ENCODE data around the gene LMAN1L.

Gene LMAN1L

DNA sequence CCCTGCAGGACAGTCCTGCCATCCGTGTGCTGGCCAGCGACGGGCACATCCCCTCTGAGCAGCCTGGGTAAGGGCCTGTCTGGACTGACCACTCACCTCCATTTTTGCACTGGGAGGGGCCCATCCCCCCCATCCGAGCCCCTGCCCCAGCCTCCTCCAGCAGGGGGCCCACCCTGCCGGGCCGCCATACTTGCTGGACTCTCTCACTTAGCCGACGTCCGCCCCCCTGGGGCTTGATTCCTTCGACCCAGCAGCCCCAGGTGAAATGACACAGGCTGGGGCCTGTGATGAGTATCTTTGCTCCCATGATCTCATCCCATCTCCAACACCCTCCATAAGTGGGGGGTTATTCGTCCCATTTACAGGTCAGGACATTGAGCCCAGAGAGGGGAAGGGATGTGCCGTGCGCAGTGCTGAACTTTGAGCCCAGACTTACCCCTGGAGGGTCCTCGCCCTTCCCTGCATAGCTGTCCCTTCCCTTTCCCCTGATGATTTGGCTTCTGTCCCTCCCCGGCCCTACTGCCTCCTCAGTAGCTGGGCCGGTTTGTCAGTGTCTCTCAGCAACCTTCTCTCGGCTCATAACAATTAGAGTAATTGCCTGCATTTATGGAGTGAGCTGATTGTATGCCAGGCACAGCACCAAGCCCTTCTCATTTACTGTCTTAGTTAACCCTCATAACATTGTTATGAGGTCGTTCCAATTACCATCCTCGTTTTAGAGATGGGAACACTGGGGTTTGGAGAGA is 4.2 kb downstream of the LMAN1L start:
- DNase-seq (ENCODE audit: low read depth, low spot score): no peak

DNA sequence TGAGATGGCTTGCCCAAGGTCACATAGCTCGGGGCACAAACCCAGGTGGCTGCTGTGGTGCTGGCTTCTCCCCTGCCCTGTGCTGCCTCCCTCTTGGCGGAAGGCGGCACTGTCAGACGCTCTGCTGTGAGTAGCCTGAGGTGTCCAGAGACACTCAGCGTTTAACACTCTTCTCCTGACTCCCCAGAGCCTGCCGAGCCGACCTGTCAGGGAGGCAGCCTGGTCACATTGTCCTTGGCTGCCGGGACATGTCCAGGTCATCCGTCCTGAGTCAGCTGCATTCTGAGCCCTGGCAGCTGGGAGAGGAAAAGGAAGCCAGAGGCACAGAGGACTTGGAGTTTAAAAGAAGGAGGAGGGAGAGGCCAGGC is 4.7 kb downstream of the LMAN1L start:
- DNase-seq (ENCODE audit: low read depth, low spot score): no peak

DNA sequence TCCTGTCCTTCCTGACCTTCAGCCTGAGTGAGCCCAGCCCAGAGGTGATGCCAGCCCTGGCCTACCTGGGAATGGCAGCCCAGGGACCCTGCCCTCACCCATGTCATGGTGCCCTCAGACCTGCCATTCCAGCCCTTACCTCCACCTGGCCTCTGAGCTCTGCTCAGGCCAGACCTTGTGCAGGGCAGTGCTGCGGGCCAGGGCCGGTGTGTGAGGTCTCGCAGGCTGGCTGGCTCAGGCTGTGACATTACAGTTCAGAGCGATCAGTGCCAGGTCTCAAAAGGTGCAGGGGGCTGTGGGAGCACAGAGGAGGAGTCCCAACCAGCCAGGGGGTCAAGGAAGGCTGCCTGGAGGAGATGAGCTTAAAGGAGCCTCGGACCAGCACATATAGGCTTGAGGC is 7.4 kb downstream of the LMAN1L start:
- DNase-seq (ENCODE audit: low read depth, low spot score): no peak

GRCh38 chr15:74821091-74821789 is 8.6 kb downstream of the LMAN1L start:
- DNase-seq (ENCODE audit: low read depth, low spot score): no peak

- DNase-seq (ENCODE audit: low read depth, low spot score): no peak
These were observed 9.1 kb downstream of the LMAN1L start for GRCh38 chr15:74821790-74822158.

DNA sequence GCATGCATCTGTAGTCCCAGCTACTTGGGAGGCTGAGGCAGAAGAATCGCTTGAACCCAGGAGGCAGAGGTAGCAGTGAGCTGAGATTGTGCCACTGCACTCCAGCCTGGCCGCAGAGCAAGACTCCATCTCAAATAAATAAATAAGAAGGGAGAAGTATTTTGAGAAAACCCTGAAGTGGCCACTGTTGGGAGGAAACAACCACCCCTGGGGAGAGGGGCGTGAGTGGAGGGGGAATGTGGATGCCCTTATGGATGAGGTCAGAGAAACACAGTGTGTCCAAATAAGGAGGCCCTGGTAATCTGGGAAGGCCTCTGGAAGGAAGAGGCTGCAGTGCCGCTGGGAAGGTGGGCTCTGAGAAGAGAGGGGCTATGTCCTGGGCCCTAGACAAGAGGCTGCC is 9.6 kb downstream of the LMAN1L start:
- no peak for DNase-seq (ENCODE audit: low read depth, low spot score)

DNA sequence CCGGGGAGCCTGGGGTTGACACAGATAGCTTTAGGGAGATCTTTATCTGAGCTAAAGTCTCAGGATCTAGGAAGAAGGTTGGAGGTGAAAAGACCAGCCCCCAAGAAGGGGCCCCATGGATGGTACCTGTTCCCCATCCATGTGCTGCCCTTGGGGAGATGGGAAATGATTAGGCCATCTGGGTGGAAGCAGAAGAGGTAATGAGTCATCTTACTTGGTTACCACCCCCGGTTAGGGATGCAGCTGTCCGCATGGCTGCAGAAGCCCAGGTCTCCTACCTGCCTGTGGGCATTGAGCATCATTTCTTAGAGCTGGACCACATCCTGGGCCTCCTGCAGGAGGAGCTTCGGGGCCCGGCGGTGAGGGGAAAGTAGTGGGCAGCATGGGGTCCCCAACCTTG is 10.7 kb downstream of the LMAN1L start:
- DNase-seq (ENCODE audit: low read depth, low spot score): no peak

GRCh38 chr15:74824976-74825375 is 12.3 kb downstream of the LMAN1L start:
- no peak for DNase-seq (ENCODE audit: low read depth, low spot score)

- DNase-seq (ENCODE audit: low read depth, low spot score): no peak
These were observed 13.2 kb downstream of the LMAN1L start for GRCh38 chr15:74825866-74826265.

DNA sequence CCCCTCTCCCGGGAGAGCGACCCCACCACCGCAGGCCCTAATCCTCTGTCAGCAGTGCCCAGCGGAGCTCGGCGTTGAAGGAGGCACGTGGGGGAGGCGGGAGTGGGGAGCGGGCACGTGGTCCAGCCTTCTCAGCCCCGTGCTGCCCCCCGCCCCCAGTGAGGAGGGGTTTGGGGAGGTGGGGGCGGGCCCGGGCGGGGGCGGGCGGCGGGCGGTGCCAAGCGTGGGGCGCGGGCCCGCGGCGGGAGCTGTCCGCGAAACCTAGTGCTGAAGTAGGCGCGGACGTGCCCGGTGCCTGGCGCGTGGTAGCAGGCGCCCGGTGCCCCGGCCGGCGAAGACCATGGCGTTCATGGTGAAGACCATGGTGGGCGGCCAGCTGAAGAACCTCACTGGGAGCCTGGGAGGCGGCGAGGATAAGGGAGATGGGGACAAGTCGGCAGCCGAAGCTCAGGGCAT is 13.8 kb downstream of the LMAN1L start, which contains the start of gene CPLX3:
Gene CPLX3 (plus strand): TSS at position 264 of the 456 bp plus-strand sequence. CDS start 77 bp downstream, at position 341.
- no peak for DNase-seq (ENCODE audit: low read depth, low spot score)

- DNase-seq (ENCODE audit: low read depth, low spot score): no peak
These were observed 14.3 kb downstream of the LMAN1L start for GRCh38 chr15:74826921-74827320.

GRCh38 chr15:74827614-74828013 is 15.0 kb downstream of the LMAN1L start:
- no peak for DNase-seq (ENCODE audit: low read depth, low spot score)

DNA sequence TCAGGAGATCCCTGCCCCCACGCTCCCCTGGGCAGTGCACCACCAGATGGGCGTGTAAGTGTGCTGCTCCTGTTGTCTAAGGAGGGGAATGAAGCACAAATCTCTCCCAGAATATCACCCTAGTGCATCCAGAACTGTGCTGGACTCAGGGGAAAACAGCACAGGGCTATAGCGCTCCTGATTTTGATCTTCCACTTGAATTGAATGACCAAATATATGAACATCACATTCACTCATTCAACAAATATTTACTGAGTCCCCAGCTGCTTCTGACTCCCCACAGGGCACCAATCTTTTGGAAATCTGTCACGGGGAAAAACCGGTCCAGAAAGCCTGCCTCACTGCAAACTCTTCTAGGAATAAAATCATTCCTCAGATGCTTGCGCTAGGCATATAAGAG is 16.2 kb downstream of the LMAN1L start:
- no peak for DNase-seq (ENCODE audit: low read depth, low spot score)

- DNase-seq (ENCODE audit: low read depth, low spot score): no peak
These were observed 16.9 kb downstream of the LMAN1L start for GRCh38 chr15:74829486-74829885.

DNA sequence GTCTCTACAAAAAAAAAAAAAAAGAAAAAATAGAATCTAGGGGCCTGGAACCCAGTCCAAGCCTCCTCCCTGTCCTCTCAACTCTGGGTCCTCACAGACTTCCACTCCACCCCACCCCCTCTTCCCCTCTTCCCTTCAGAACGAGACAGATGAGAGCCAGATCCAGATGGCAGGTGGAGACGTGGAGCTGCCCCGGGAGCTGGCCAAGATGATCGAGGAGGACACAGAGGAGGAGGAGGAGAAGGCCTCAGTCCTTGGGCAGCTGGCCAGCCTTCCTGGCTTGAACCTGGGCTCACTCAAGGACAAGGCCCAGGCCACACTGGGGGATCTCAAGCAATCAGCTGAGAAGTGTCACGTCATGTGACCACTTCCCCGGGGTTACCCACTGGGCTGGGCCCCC is 17.4 kb downstream of the LMAN1L start:
- no peak for DNase-seq (ENCODE audit: low read depth, low spot score)

- no peak for DNase-seq (ENCODE audit: low read depth, low spot score)
These were observed 18.2 kb downstream of the LMAN1L start for GRCh38 chr15:74830868-74831267.

DNA sequence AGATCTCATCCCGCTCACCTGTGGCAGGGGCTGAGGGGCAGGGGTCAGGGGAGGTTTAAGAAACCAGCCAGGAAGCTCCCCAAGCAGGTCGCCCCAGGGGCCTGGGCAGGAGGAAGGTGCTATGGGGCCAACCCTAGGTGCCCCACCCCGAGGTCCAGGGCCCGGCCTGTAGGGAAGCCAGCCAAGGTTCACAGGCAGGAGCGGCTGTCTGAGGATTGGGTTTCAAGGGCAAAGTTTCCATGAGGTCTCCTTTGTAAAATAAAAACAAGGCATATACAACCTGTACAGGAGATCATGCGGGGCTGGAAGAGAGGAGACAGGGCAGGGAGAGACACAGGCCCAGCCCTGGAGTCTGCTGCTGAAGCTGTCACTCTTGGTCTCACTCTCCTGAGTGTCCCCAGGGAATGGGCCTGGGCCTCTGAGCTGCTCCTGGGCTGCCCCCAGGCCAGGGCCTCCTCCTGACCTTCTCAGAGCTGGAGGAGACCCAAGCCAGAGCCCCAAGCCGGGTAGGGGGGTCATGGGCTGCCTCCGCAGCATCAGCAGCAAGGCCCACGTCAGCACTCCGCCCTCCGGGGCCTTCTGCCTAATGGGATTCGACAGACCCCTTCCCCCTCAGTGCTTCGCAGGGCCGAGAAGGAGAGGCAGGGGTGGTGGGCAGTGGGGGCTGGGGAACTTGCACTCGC is 19.3 kb downstream of the LMAN1L start:
- DNase-seq (ENCODE audit: low read depth, low spot score): no peak

DNA sequence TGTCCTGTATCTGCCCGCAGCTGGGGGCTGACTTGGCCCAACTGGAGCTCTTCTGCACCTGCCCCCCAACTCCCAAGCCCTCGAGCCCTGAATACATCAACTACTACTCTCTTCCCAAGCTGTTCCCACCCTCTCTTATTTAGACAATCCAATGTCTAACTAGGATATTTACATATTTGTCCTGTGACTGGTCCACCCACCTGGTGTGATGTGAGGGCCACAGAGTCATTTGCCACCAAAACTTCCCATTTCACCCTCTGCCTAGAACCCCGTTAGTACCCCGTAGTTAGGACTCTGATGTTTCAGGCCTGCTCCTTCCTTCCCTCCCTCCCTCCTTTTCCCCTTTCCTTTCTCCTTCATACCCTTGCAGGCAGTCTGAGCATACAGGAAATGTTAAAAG is 20.2 kb downstream of the LMAN1L start:
- no peak for DNase-seq (ENCODE audit: low read depth, low spot score)

DNA sequence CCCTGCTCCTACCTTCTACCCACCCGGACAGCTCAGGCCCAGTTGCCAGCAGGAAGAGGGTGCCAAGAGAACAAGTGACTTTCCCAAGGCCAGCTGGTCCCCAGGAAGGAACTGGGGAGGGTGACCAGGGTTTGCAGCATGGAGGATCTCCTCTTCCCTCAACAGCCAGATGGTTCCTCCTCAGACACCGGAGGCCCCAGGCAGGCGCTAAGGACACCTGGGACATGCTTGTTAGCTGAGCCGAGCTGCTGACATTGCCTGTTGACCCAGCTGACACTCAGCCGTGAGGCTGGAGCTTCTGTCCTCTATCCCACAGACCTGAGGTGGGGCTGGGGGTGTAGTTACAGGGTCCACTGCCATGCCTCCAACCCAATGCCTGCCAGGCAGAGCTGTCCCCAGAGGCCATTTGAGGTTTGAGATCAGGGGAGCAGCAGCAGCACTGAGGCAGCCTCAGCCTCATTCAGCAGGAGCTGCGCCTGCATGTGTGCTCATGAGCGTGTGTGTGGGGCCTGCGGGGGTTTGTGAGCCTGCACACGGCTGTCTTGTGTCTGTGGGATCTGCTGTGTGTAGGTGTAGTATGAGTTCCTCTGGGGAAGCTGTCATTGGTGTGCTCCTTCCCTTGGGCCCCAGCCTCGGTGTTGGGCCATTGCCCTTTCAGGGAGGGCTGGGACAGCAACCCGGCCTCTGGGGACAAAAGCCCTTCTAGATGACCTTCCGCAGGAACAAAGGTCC is 20.9 kb downstream of the LMAN1L start:
- no peak for DNase-seq (ENCODE audit: low read depth, low spot score)

DNA sequence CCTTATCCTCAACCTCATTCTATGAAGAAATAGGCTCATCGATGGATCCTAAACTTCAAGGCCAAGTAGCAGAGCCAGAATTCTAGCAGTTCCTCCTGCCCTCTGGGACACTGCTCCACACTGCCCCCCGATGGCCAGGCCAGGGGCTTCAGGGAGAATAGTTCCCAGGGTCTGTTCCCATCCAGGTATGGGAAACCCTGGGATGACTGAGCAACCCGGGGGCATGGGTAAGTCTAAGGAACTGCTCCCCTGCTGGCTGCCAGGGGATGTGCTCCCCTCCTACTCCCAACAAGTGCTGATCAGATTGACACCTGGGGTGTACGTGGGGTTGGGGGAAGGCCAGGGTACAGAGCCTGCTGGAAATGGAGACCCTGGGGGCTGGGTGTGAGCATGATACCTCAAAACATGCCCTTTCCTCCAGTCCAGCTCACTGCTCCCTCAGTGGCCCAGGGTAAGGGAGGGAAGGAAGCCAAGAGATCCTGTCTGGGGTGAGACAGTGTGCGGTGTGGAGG is 22.7 kb downstream of the LMAN1L start:
- no peak for DNase-seq (ENCODE audit: low read depth, low spot score)

GRCh38 chr15:74836846-74837245 is 24.2 kb downstream of the LMAN1L start:
- no peak for DNase-seq (ENCODE audit: low read depth, low spot score)

Measured in smooth muscle cell of the brain vasculature (primary cell).